ENCODE results near the gene RENBP.

DNA sequence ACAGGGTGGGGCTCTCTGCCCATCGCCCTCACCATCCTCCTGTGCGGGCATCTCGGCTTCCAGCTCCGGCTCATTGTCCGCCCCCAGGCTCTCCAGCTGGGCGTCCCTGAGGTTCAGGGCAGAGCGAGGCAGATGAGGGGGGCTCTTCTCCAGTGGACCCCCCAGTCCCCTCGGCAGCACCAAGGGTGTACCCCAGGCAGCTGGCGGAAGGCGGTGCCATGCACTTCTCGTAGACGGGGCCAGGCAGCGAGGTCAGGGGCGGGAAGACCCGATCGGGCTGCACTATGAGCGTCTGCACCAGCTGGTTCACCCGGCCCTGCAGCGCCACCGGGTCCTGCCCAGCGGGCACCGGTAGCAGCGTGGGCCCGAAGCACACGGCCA is 34.5 kb downstream of the RENBP start:
- TF ChIP-seq, protein P1, sequence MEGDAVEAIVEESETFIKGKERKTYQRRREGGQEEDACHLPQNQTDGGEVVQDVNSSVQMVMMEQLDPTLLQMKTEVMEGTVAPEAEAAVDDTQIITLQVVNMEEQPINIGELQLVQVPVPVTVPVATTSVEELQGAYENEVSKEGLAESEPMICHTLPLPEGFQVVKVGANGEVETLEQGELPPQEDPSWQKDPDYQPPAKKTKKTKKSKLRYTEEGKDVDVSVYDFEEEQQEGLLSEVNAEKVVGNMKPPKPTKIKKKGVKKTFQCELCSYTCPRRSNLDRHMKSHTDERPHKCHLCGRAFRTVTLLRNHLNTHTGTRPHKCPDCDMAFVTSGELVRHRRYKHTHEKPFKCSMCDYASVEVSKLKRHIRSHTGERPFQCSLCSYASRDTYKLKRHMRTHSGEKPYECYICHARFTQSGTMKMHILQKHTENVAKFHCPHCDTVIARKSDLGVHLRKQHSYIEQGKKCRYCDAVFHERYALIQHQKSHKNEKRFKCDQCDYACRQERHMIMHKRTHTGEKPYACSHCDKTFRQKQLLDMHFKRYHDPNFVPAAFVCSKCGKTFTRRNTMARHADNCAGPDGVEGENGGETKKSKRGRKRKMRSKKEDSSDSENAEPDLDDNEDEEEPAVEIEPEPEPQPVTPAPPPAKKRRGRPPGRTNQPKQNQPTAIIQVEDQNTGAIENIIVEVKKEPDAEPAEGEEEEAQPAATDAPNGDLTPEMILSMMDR (IDR thresholded peaks at IDR 0.05; ENCODE audit: low read depth, low read length), result no peak
- no peak for TF ChIP-seq POLR2A (IDR thresholded peaks at IDR 0.05; ENCODE audit: extremely low read depth, insufficient read length)

Data from NB4 (cell line).